K562 (cell line): Measurements from ENCODE around the gene DNAJB1. TPM values are rescaled to one million over a fixed set of nuclear protein-coding genes. Genes with fewer than 3 reads are reported as not detected.

Source experiments
- CEBPB ChIP-seq: fragments of 450-650 bp; IDR thresholded peaks from 2 replicates; pipeline ENCODE4 v1.6.1; 2016; ENCODE audit warnings: missing genetic modification characterization, missing compliant biosample characterization
- CHCHD3 ChIP-seq: fragments of 250-450 bp; sonication (Bioruptor Pico); IDR thresholded peaks from 2 replicates; pipeline ENCODE4 v2.1.2; 2022; ENCODE audit warnings: mild to moderate bottlenecking
- CREB3L1 ChIP-seq: fragments of 450-650 bp; IDR thresholded peaks from 2 replicates; pipeline ENCODE4 v1.6.1; 2014; ENCODE audit warnings: low read depth, mild to moderate bottlenecking, moderate library complexity, borderline replicate concordance
- EHMT2 ChIP-seq: fragments of 450-650 bp; IDR thresholded peaks from 2 replicates; pipeline ENCODE4 v1.6.1; 2018; ENCODE audit warnings: antibody characterized with exemption
- FIP1L1 ChIP-seq: fragments of 200-400 bp; formaldehyde crosslinking; IDR thresholded peaks from 2 replicates; pipeline ENCODE4 v1.6.1; 2018; ENCODE audit warnings: mild to moderate bottlenecking, low read depth, low read length; ENCODE audit not compliant: poor library complexity, severe bottlenecking
- FOXA1 ChIP-seq: fragments of 450-650 bp; IDR thresholded peaks from 2 replicates; pipeline ENCODE4 v1.6.1; 2016; ENCODE audit warnings: mild to moderate bottlenecking, borderline replicate concordance
- FOXA3 ChIP-seq, 2 experiments: fragments of 450-650 bp in 1 of 2; sonication (generic) in 1 of 2; formaldehyde crosslinking; IDR thresholded peaks in 1 of 2; conservative IDR thresholded peaks in 1 of 2; 2 replicates each; pipeline versions ENCODE4 v1.4.0 to v1.8.0; 2020 to 2022; ENCODE audit warnings: mild to moderate bottlenecking in 2 of 2, missing genetic modification reagents in 1 of 2
- FOXK1 ChIP-seq: sonication (generic); formaldehyde crosslinking; IDR thresholded peaks from 2 replicates; pipeline ENCODE4 v1.8.0; 2022; ENCODE audit warnings: missing genetic modification reagents, mild to moderate bottlenecking, borderline replicate concordance
- FOXP4 ChIP-seq: sonication (generic); formaldehyde crosslinking; IDR thresholded peaks from 2 replicates; pipeline ENCODE4 v1.8.0; 2022; ENCODE audit warnings: mild to moderate bottlenecking, missing genetic modification reagents, borderline replicate concordance
- HMG20B ChIP-seq: fragments of 250-450 bp; sonication (Bioruptor Pico); IDR thresholded peaks from 2 replicates; pipeline ENCODE4 v1.5.0; 2021; ENCODE audit warnings: mild to moderate bottlenecking
- MITF ChIP-seq: IDR thresholded peaks from 2 replicates; pipeline ENCODE4 v1.6.1; 2014; ENCODE audit warnings: antibody characterized with exemption
- NFATC3 ChIP-seq: fragments of 450-650 bp; IDR thresholded peaks from 2 replicates; pipeline ENCODE4 v1.6.1; 2017; ENCODE audit warnings: mild to moderate bottlenecking
- RBBP5 ChIP-seq: fragments of 200-600 bp; sonication (generic); IDR thresholded peaks from 2 replicates; pipeline ENCODE4 v1.6.1; 2012; ENCODE audit warnings: borderline replicate concordance, mild to moderate bottlenecking, low read length, control low read depth, inconsistent platforms; ENCODE audit not compliant: insufficient read depth, poor library complexity, severe bottlenecking
- RFX7 ChIP-seq: fragments of 250-450 bp; sonication (Bioruptor Pico); IDR thresholded peaks from 2 replicates; pipeline ENCODE4 v1.5.1; 2021; ENCODE audit warnings: mild to moderate bottlenecking
- SIN3B ChIP-seq: fragments of 450-650 bp; IDR thresholded peaks from 2 replicates; pipeline ENCODE4 v1.6.1; 2017; ENCODE audit warnings: low read depth, mild to moderate bottlenecking, moderate library complexity
- SRSF3 ChIP-seq: fragments of 200-400 bp; formaldehyde crosslinking; IDR thresholded peaks from 2 replicates; pipeline ENCODE4 v1.6.1; 2016; ENCODE audit warnings: mild to moderate bottlenecking, low read length, moderate library complexity; ENCODE audit not compliant: insufficient read depth
- TAF7 ChIP-seq: fragments of 450-650 bp; IDR thresholded peaks from 2 replicates; pipeline ENCODE4 v1.6.1; 2016; ENCODE audit warnings: missing genetic modification characterization, missing compliant biosample characterization
- ZBTB33 ChIP-seq: sonication (generic); formaldehyde crosslinking; IDR thresholded peaks from 2 replicates; pipeline ENCODE4 v1.8.1; 2023; ENCODE audit warnings: mild to moderate bottlenecking, missing genetic modification reagents
- ZBTB8A ChIP-seq: fragments of 450-650 bp; IDR thresholded peaks from 2 replicates; pipeline ENCODE4 v1.6.1; 2018; ENCODE audit warnings: mild to moderate bottlenecking, moderate library complexity; ENCODE audit not compliant: partially characterized antibody
- ZNF124 ChIP-seq: sonication (generic); formaldehyde crosslinking; IDR thresholded peaks from 2 replicates; pipeline ENCODE4 v1.8.1; 2022; ENCODE audit warnings: missing genetic modification reagents
- ZNF239 ChIP-seq: fragments of 250-450 bp; sonication (Bioruptor Pico); IDR thresholded peaks from 2 replicates; pipeline ENCODE4 v1.4.0; 2020; ENCODE audit warnings: mild to moderate bottlenecking
- polyA plus RNA-seq, 8 experiments: library from polyadenylated mRNA; depleted of rRNA in 4 of 8; stranded (reverse) in 5 of 8; unstranded in 3 of 8; fragments of >200 nt; fragmentation: Nextera tagmentation in 2 of 8; fragmentation: Illumina TruSeq in 1 of 8; extraction: Ambion mirVana in 2 of 8; extraction: Trizol in 1 of 8; gene quantifications; 2 replicates each; pipeline versions ENCODE4 v1.2.1 to v1.2.3, GENCODE V29; 2011 to 2014; ENCODE audit warnings: inconsistent platforms in 1 of 8, missing spikeins in 1 of 8
- total RNA-seq, 7 experiments: library from RNA; depleted of rRNA in 6 of 7; stranded (reverse); fragments of >200 nt in 6 of 7; fragmentation: Illumina TruSeq in 2 of 7; extraction: Trizol in 2 of 7; gene quantifications; 2 replicates each; pipeline versions ENCODE4 v1.2.1 to v1.2.3, GENCODE V29; 2011 to 2021; ENCODE audit warnings: low replicate concordance in 1 of 7

DNAJB1 gene
- total and polyA plus RNA-seq, 9 of the 15 experiments (the other 6 are each of a cell fraction or from before 2014, with no cell fraction given): 13.2 to 113 (median 62.1) TPM

- TF ChIP-seq FOXP4 (CRISPR knock-in tag): no peak
- TF ChIP-seq RFX7: no peak
- TF ChIP-seq CREB3L1: no peak
- TF ChIP-seq EHMT2: no peak
- TF ChIP-seq SIN3B: no peak
- TF ChIP-seq FOXA3 (CRISPR knock-in tag; conservative IDR thresholded peaks at IDR 0.05 in 1 of 2, IDR thresholded peaks at IDR 0.05 in 1 of 2): 0 out of 4 replicates have a peak, but pooled peaks of 1 of the 2 experiments have one; percentile 35
- TF ChIP-seq ZNF239 (CRISPR knock-in tag): no peak
- no peak for TF ChIP-seq NFATC3
- no peak for TF ChIP-seq ZBTB33
- peak; percentile 4 for TF ChIP-seq RBBP5
- 0 out of 2 replicates have a peak, but pooled peaks have one; percentile 61 for TF ChIP-seq FOXK1 (CRISPR knock-in tag)
- no peak for TF ChIP-seq HMG20B (CRISPR knock-in tag)
- no peak for TF ChIP-seq TAF7 (tag)
- no peak for TF ChIP-seq CEBPB (tag)
- no peak for TF ChIP-seq FIP1L1
- TF ChIP-seq FOXA1: no peak
- TF ChIP-seq CHCHD3 (CRISPR knock-in tag): no peak
- no peak for TF ChIP-seq ZBTB8A
- no peak for TF ChIP-seq MITF
- TF ChIP-seq ZNF124 (CRISPR knock-in tag): no peak
- no peak for TF ChIP-seq SRSF3
These were observed 1.3 kb downstream of the DNAJB1 start (continued) for GRCh38 chr19:14516746-14517438.
